ENCODE data around the gene CROCC2. TPM values are rescaled to one million over a fixed set of nuclear protein-coding genes. Genes with fewer than 3 reads are reported as not detected.

The CROCC2 gene
- total and polyA plus RNA-seq, 3 experiments from 2014 or later = not detected

DNA sequence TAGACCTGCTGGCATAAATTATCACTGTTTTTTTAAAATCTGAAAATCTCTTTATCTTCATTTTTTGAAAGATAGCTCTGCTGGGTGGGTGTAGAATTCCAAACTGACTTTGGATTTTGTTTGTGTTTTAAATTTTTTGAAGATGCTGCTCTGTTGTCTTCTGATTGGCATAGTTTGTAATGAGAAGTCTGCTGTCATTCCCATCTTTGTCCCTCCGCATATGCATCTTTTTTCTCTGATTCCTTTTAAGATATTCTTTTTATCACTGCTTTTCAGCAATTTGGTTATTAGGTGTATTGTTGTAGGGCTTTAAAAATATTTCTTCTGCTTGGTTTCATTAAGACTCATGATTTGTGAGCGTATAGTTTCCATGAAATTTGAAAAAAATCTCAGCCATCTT, 99.4 kb downstream of the CROCC2 start:
- no peaks in the 10 kb centered on the region for H3K27me3 ChIP-seq (ENCODE audit: insufficient read depth, low read length, poor library complexity, severe bottlenecking)

DNA sequence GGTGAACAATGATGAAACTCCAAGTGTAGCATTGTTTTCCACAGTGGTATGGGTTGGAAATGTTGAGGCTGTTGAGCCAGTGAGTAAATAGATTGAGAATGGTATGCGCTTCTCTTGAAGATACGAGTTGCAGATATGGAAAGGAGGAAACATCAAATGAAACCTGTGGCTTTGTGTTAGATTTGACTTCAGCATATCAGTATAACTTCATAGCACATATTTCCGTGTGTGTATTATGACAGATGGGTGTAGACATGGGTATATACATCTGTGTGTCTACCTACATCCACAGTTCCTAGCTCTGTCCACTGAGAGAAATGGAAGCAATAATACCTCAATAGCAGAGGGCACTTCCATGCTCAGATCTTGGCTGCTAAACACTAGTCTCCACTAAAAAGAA, 100.3 kb downstream of the CROCC2 start:
- Histone ChIP-seq H3K27me3 (ENCODE audit: insufficient read depth, low read length, poor library complexity, severe bottlenecking) (no peaks in the 10 kb centered on the region), H3K4me3 (ENCODE audit: low read length) (no peak overlapping the region), H3K27ac (ENCODE audit: low read depth, low read length) (no peak overlapping the region), H3K9me3 (ENCODE audit: low read length) (peaks cover 7% of the 10 kb centered on the region), H3K4me1 (ENCODE audit: insufficient read depth, low read length) (peaks cover 22% of the 10 kb centered on the region), H3K36me3 (ENCODE audit: insufficient read depth, low read length) (no peaks in the 10 kb centered on the region)
- H3K4me1 Mint-ChIP-seq = peaks cover 0 to 15% (median 0%) of the 10 kb centered on the region in 3 donors
- H3K36me3 Mint-ChIP-seq = no peaks in the 10 kb centered on the region
- CTCF ChIA-PET = no interaction called here
- POLR2A ChIA-PET = no interaction called here
- H3K27me3 Mint-ChIP-seq = peaks cover 9 to 14% of the 10 kb centered on the region in 2 donors
- H3K27ac Mint-ChIP-seq = peak overlapping the region in 1 of 8 donors; percentile 21
- DNase-seq = no peak
- H3K4me3 Mint-ChIP-seq = no peak overlapping the region
- peaks cover 10 to 28% (median 18%) of the 10 kb centered on the region in 5 donors for H3K9me3 Mint-ChIP-seq

More for the DNA sequence above, 99.4 kb downstream of the CROCC2 start:
- CTCF ChIA-PET = no interaction called here
- no peak overlapping the region for H3K27ac ChIP-seq (ENCODE audit: low read depth, low read length)
- Mint-ChIP-seq H3K4me1 (peaks cover 0 to 15% (median 0%) of the 10 kb centered on the region in 3 donors), H3K36me3 (no peaks in the 10 kb centered on the region), H3K27me3 (peaks cover 17 to 20% of the 10 kb centered on the region in 2 donors), H3K4me3 (no peak overlapping the region), H3K9me3 (peaks cover 10 to 28% (median 19%) of the 10 kb centered on the region in 5 donors), H3K27ac (peak overlapping the region in 1 of 8 donors; percentile 7)
- no peak for DNase-seq
- H3K36me3 ChIP-seq (ENCODE audit: insufficient read depth, low read length) = no peaks in the 10 kb centered on the region
- POLR2A ChIA-PET = no interaction called here
- peaks cover 18% of the 10 kb centered on the region for H3K4me1 ChIP-seq (ENCODE audit: insufficient read depth, low read length)
- no peak overlapping the region for H3K4me3 ChIP-seq (ENCODE audit: low read length)
- H3K9me3 ChIP-seq (ENCODE audit: low read length) = peaks cover 7% of the 10 kb centered on the region

DNA sequence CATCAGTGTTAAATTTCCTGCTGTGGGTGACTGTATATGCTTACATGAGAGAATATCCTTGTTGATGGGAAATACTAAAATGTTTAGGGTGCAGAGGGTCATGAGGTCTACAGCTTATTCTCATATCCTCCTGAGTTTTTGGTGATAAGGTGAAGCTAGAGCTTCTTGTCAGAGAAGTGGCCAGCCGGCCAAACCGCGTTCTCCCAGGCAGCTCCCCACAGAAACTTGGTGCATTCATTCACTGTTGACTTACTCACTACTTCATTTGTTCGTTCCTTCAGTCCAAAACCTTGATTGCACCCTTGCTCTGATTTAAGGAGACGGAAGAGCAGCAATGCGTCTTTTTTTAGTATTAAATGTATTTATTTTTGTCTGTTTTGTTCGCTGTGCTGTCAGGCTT, 101.0 kb downstream of the CROCC2 start:
- H3K27me3 Mint-ChIP-seq = peaks cover 7 to 14% of the 10 kb centered on the region in 2 donors
- Histone ChIP-seq H3K4me3 (ENCODE audit: low read length) (no peak overlapping the region), H3K36me3 (ENCODE audit: insufficient read depth, low read length) (no peaks in the 10 kb centered on the region), H3K4me1 (ENCODE audit: insufficient read depth, low read length) (peaks cover 25% of the 10 kb centered on the region), H3K9me3 (ENCODE audit: low read length) (peaks cover 7% of the 10 kb centered on the region), H3K27me3 (ENCODE audit: insufficient read depth, low read length, poor library complexity, severe bottlenecking) (no peaks in the 10 kb centered on the region), H3K27ac (ENCODE audit: low read depth, low read length) (no peak overlapping the region)
- no peak overlapping the region for H3K4me3 Mint-ChIP-seq
- no peaks in the 10 kb centered on the region for H3K36me3 Mint-ChIP-seq
- POLR2A ChIA-PET = no interaction called here
- peaks cover 10 to 28% (median 17%) of the 10 kb centered on the region in 5 donors for H3K9me3 Mint-ChIP-seq
- no peak overlapping the region for H3K27ac Mint-ChIP-seq
- DNase-seq = no peak
- CTCF ChIA-PET = no interaction called here
- peaks cover 0 to 16% (median 0%) of the 10 kb centered on the region in 3 donors for H3K4me1 Mint-ChIP-seq

DNA sequence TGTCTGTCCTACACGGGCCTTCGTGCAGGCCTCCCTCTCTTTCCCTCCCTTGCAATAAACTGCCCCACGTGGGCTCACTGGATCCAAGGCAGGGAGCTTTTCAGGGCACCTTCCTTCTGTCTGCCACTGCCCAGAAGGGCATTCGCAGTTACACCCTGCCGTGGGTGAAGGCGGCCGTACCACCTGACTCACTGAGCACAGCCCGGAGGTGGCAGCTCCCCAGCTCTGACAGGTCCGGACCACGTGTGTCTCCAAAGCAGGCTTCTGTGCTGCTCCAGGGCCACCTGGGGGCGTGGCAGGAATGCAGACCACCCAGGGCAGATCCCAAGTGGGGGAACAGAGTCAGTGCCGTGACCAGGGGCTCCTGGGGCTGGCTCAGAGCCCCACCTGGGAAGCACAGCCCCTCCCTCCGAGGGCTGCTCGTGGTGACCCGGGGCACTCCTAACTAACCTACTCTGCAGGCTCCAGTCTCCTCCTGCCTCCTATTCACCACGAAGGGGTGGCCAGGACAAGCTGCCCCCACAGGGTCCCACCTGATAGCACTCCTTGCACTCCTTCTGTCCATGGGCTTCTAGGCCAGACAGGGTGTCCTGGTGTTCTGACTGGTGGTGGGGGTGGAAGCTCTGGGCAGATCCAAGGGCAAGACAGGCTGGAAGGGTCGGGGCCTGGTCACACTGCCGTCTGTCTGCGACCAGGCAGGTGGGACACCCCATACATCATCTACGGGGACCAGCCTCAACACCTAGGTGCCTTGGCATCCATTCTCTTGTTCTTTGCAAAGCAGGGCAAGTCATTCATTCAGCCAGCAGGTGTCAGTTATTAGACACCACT, 102.0 kb downstream of the CROCC2 start:
- POLR2A ChIA-PET = no interaction called here
- H3K9me3 ChIP-seq (ENCODE audit: low read length) = peaks cover 7% of the 10 kb centered on the region
- H3K36me3 ChIP-seq (ENCODE audit: insufficient read depth, low read length) = no peaks in the 10 kb centered on the region
- DNase-seq = no peak
- Mint-ChIP-seq H3K4me3 (no peak overlapping the region), H3K36me3 (no peaks in the 10 kb centered on the region), H3K27me3 (peaks cover 9 to 19% of the 10 kb centered on the region in 2 donors), H3K27ac (no peak overlapping the region), H3K4me1 (peaks cover 3 to 21% (median 4%) of the 10 kb centered on the region in 3 donors), H3K9me3 (peaks cover 10 to 28% (median 17%) of the 10 kb centered on the region in 5 donors)
- no peak overlapping the region for H3K27ac ChIP-seq (ENCODE audit: low read depth, low read length)
- H3K4me3 ChIP-seq (ENCODE audit: low read length) = no peak overlapping the region
- CTCF ChIA-PET = no interaction called here
- peaks cover 25% of the 10 kb centered on the region for H3K4me1 ChIP-seq (ENCODE audit: insufficient read depth, low read length)
- H3K27me3 ChIP-seq (ENCODE audit: insufficient read depth, low read length, poor library complexity, severe bottlenecking) = no peaks in the 10 kb centered on the region

DNA sequence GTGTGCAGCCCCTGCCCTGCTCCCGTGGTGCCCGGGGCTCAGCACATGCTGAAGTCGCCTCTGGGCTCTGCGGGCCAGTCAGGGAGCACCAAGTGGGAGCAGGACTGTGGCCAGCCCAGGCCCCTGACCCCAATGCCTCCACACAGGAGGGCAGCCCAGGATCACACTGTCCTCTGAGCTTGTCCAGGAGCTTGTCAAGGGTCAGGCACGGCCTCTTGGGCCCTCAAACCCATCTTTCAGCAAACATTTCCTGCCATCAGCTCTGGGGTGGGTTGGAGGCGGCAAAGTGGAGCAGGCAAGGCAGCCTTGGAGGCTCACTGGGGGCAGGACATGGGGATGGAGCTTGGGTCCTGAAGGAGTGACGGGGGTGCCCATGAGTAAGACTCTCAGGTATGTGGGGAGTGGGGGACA, 102.6 kb downstream of the CROCC2 start:
- Histone ChIP-seq H3K4me1 (ENCODE audit: insufficient read depth, low read length) (peaks cover 25% of the 10 kb centered on the region), H3K27ac (ENCODE audit: low read depth, low read length) (no peak overlapping the region), H3K36me3 (ENCODE audit: insufficient read depth, low read length) (no peaks in the 10 kb centered on the region), H3K9me3 (ENCODE audit: low read length) (peaks cover 5% of the 10 kb centered on the region), H3K4me3 (ENCODE audit: low read length) (no peak overlapping the region), H3K27me3 (ENCODE audit: insufficient read depth, low read length, poor library complexity, severe bottlenecking) (no peaks in the 10 kb centered on the region)
- no peaks in the 10 kb centered on the region for H3K36me3 Mint-ChIP-seq
- DNase-seq = no peak
- H3K9me3 Mint-ChIP-seq = peaks cover 10 to 23% (median 15%) of the 10 kb centered on the region in 5 donors
- H3K4me1 Mint-ChIP-seq = peaks cover 3 to 21% (median 4%) of the 10 kb centered on the region in 3 donors
- ChIA-PET CTCF (no interaction called here), POLR2A (no interaction called here)
- peak overlapping the region in 4 of 8 donors; percentile 23 to 81 (median 34) for H3K27ac Mint-ChIP-seq
- peaks cover 9 to 19% of the 10 kb centered on the region in 2 donors for H3K27me3 Mint-ChIP-seq
- H3K4me3 Mint-ChIP-seq = peak overlapping the region in 1 of 7 donors; percentile 13

DNA sequence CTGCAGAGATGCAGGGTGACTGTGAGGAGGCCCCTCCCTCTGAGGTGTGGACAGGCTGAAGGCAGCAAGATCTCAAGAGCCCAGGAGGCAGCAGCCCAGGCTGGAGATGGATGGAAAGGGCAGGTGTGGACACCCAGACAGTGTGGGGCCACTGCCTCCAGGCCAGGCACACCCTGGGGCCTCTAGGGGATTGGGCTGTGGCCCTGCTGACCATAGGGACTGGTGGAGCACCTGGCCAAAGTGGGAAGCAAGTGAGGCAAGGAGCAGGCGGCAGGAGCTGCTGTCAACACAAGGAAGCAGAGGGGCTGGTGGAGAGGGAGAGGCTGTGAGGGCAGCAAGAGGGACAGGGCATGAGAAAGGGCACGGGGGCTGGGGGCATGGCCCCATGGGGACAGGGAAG, 103.1 kb downstream of the CROCC2 start:
- peaks cover under 1% of the 10 kb centered on the region for H3K9me3 ChIP-seq (ENCODE audit: low read length)
- Mint-ChIP-seq H3K27me3 (peaks cover 9 to 19% of the 10 kb centered on the region in 2 donors), H3K4me1 (peaks cover 3 to 21% (median 4%) of the 10 kb centered on the region in 3 donors), H3K27ac (peak overlapping the region in 5 of 8 donors; percentile 23 to 81 (median 54)), H3K4me3 (peak overlapping the region in 2 of 7 donors; percentile 13 to 51), H3K36me3 (no peaks in the 10 kb centered on the region), H3K9me3 (peaks cover 9 to 18% (median 10%) of the 10 kb centered on the region in 5 donors)
- no peaks in the 10 kb centered on the region for H3K36me3 ChIP-seq (ENCODE audit: insufficient read depth, low read length)
- POLR2A ChIA-PET = no interaction called here
- no peak overlapping the region for H3K27ac ChIP-seq (ENCODE audit: low read depth, low read length)
- no peaks in the 10 kb centered on the region for H3K27me3 ChIP-seq (ENCODE audit: insufficient read depth, low read length, poor library complexity, severe bottlenecking)
- H3K4me3 ChIP-seq (ENCODE audit: low read length) = no peak overlapping the region
- no peak for DNase-seq
- H3K4me1 ChIP-seq (ENCODE audit: insufficient read depth, low read length) = peaks cover 25% of the 10 kb centered on the region
- CTCF ChIA-PET = no interaction called here

DNA sequence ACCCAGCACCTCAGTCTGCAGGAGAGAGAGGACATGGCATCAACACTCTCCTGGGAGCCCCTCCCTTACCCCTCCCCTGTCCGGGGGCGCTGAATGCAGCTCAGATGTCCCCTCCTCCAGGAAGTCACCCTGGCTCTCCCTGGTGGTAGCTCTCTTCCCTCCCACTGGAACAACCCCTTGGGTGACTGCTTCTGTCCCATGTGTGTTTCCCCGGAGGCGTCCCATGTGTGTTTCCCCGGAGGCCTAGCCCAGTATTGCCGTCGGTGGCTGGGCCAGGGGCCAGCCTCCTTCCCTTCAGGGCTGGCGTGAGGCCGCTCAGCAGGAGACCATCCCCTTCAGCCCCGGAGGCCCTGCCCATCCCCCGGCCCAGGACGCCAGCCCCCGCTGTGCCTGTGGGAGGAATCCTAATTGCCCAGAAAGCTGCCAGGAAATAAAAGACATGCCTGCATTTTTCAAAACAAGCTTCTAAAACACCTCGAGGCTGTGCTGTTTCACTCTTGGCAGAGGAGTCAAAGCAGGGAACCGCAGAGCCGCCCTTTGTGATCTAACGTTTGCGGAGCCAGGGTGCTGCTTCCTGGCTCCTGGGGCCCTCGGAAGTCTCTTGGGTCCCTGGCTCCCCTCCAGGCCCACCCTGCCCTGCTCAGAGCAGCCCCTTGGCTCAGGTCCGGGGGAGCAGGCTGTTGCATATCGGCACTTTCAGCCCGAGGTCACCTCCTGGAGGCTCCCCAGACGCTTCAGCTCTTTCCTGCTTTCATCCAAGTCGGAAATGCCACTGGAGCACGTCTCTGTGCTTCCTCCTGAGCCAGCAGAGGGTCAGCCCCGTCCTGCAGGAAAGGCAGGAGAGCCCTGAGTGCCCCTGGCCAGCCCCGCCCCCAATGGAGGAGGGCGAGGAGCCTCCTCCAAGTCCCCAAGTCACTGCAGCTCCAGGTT, 103.7 kb downstream of the CROCC2 start:
- CTCF ChIA-PET = no interaction called here
- peaks cover 3 to 21% (median 4%) of the 10 kb centered on the region in 3 donors for H3K4me1 Mint-ChIP-seq
- no peaks in the 10 kb centered on the region for H3K9me3 ChIP-seq (ENCODE audit: low read length)
- peak overlapping the region in 6 of 7 donors; percentile 36 to 73 (median 50) for H3K4me3 Mint-ChIP-seq
- no peak overlapping the region for H3K27ac ChIP-seq (ENCODE audit: low read depth, low read length)
- peak overlapping the region in 4 of 8 donors; percentile 38 to 81 (median 48) for H3K27ac Mint-ChIP-seq
- peaks cover 25% of the 10 kb centered on the region for H3K4me1 ChIP-seq (ENCODE audit: insufficient read depth, low read length)
- no peaks in the 10 kb centered on the region for H3K36me3 Mint-ChIP-seq
- H3K4me3 ChIP-seq (ENCODE audit: low read length) = peak overlapping the region; percentile 9
- POLR2A ChIA-PET = no interaction called here
- peaks cover 9 to 13% (median 10%) of the 10 kb centered on the region in 5 donors for H3K9me3 Mint-ChIP-seq
- DNase-seq = peak in 2 of 5 donors; percentile 27 to 81
- H3K27me3 Mint-ChIP-seq = peaks cover 9 to 19% of the 10 kb centered on the region in 2 donors
- no peaks in the 10 kb centered on the region for H3K36me3 ChIP-seq (ENCODE audit: insufficient read depth, low read length)
- H3K27me3 ChIP-seq (ENCODE audit: insufficient read depth, low read length, poor library complexity, severe bottlenecking) = no peaks in the 10 kb centered on the region

Data from CD8-positive, alpha-beta memory T cell (primary cell).